Activated T-cell treated with anti-CD3 and anti-CD28 coated beads, Interleukin-2, amount 50 U/mL, for 72 hours (primary cell): Measurements from ENCODE around the gene JHY. TPM values are rescaled to one million over a fixed set of nuclear protein-coding genes. Genes with fewer than 3 reads are reported as not detected.
"Not testable (repeated sequence)": the region's sequence is repeated elsewhere in the genome, so short reads cannot be mapped to it uniquely, and the experiment has no call there.

ENCODE experiments used
- ATAC-seq, 2 donors: fragments of 150-1000 bp; cut with Tn5 transposase; replicated peaks in 1 of 2; 2 replicates each; pipeline ENCODE4 v1.10.0; 2021; ENCODE audit warnings: moderate library complexity in 2 of 2, mild to moderate bottlenecking in 1 of 2
- DNase-seq, 2 donors: peaks; one replicate each; pipeline ENCODE4 v3.0.0; 2021 to 2022; ENCODE audit warnings: mixed read lengths in 1 of 2
- H3K27ac Mint-ChIP-seq: one replicate; pipeline ENCODE4 v1.8.0; 2022; ENCODE audit warnings: mild to moderate bottlenecking, moderate library complexity, mixed read lengths
- H3K27me3 Mint-ChIP-seq: one replicate; pipeline ENCODE4 v1.8.0; 2022; ENCODE audit warnings: low read depth, mixed read lengths
- H3K36me3 Mint-ChIP-seq, 2 donors: one replicate each; pipeline ENCODE4 v1.8.0; 2022; ENCODE audit warnings: mixed read lengths in 2 of 2, mild to moderate bottlenecking in 1 of 2; ENCODE audit not compliant: insufficient read depth in 2 of 2
- H3K4me1 Mint-ChIP-seq: one replicate; pipeline ENCODE4 v1.8.0; 2022; ENCODE audit warnings: low read depth, mixed read lengths
- H3K4me3 Mint-ChIP-seq, 2 donors: one replicate each; pipeline ENCODE4 v1.8.0; 2022; ENCODE audit warnings: mild to moderate bottlenecking in 2 of 2, mixed read lengths in 2 of 2, moderate library complexity in 2 of 2
- H3K9me3 Mint-ChIP-seq, 2 donors: one replicate each; pipeline ENCODE4 v1.8.0; 2022; ENCODE audit warnings: mixed read lengths in 2 of 2
- total RNA-seq, 2 donors: library from RNA; stranded (reverse); gene quantifications; one replicate each; pipeline ENCODE4 v1.2.3, GENCODE V29; 2022

The JHY gene
- total RNA-seq, 2 donors from 2014 or later: 5.5 to 6.0 TPM

DNA sequence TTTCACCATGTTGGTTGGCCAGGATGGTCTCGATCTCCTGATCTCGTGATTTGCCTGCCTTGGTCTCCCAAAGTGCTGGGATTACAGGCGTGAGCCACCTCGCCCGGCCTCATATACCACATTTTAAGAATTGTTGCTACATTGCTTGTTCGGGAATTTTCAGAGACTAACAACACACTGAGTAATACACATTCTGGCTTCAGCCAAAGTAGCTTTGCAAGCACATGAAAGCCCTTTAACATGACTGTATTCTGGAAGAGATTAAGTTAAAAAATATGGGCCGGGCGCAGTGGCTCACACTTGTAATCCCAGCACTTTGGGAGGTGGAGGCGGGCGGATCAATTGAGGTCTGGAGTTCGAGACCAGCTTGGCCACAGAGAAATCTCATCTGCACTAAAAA, 29.3 kb upstream of the JHY start:
- Mint-ChIP-seq H3K27me3 (no peaks in the 10 kb centered on the region), H3K4me3 (no peak overlapping the region), H3K4me1 (peaks cover 78% of the 10 kb centered on the region), H3K36me3 (no peaks in the 10 kb centered on the region), H3K27ac (no peak overlapping the region), H3K9me3 (no peaks in the 10 kb centered on the region)
- ATAC-seq: no peak
- no peak for DNase-seq

DNA sequence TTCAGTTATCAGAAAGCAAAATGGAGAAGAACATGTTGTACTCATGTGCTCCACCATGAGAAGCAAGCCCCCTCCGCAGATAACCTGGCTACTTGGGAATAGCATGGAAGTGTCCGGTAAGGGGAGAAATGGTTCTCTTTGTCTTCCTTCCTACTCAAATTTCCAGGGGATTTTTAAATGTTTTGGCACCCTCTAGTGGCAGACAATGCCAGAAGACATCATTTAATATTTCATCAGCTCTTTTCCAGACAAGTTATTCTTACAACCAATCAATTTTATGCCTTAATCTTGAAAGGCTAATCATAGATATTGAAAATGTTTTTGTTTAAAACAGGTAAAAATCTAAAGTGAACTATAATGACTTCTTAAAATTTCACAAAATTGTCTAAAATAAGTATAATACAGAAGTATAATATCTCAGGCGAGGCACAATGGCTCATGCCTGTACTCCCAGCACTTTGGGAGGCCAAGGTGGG, 28.6 kb upstream of the JHY start:
- peak; percentile 37 to 51 for DNase-seq
- Mint-ChIP-seq H3K27me3 (no peaks in the 10 kb centered on the region), H3K36me3 (no peaks in the 10 kb centered on the region), H3K4me1 (peaks cover 71% of the 10 kb centered on the region), H3K9me3 (no peaks in the 10 kb centered on the region), H3K27ac (no peak overlapping the region), H3K4me3 (no peak overlapping the region)
- ATAC-seq: no peak

DNA sequence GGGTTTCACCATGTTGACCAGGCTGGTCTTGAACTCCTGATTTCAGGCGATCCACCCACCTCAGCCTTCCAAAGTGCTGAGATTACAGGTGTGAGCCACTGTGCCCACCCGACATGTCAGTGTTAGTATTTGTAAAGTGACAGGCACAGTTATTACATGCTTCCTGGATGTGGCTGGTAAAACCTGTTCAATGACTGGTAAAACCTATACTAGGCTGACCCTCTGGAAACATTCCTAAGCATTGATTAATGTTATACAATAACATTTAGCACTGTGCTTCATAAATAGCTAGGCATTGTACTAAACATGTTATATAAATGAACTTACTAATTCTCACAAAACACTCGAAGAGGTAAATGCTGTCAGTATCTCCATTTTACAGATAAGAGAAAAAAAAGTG, 20.9 kb upstream of the JHY start:
- ATAC-seq (no peak), DNase-seq (no peak)
- H3K36me3 Mint-ChIP-seq: peaks cover 0 to 2% of the 10 kb centered on the region in 2 donors
- H3K27me3 Mint-ChIP-seq: no peaks in the 10 kb centered on the region
- H3K4me3 Mint-ChIP-seq: no peak overlapping the region
- no peak overlapping the region for H3K27ac Mint-ChIP-seq
- no peaks in the 10 kb centered on the region for H3K9me3 Mint-ChIP-seq
- peaks cover 17% of the 10 kb centered on the region for H3K4me1 Mint-ChIP-seq

DNA sequence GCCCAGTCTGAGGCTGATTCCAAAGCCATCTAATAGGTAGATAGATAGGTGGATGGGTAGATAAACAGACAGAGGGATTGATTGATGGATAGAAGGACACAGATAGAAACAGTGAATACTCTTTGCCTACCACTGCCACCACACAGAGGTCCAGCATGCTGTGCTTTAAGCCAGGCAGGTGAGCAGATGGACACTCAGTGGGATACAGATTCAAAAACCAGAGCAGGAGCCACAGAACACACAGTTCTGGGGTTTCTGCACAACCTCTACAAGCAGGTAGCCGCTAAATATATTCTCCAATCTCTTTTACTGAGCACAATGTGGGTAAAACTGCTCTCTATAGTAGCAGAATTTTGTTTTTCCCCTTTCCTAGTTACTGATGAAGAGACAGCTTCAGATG, 20.5 kb upstream of the JHY start:
- DNase-seq: no peak
- Mint-ChIP-seq H3K4me1 (peaks cover 13% of the 10 kb centered on the region), H3K27me3 (no peaks in the 10 kb centered on the region), H3K36me3 (peaks cover 0 to 2% of the 10 kb centered on the region in 2 donors), H3K9me3 (no peaks in the 10 kb centered on the region), H3K27ac (no peak overlapping the region), H3K4me3 (no peak overlapping the region)
- no peak for ATAC-seq

DNA sequence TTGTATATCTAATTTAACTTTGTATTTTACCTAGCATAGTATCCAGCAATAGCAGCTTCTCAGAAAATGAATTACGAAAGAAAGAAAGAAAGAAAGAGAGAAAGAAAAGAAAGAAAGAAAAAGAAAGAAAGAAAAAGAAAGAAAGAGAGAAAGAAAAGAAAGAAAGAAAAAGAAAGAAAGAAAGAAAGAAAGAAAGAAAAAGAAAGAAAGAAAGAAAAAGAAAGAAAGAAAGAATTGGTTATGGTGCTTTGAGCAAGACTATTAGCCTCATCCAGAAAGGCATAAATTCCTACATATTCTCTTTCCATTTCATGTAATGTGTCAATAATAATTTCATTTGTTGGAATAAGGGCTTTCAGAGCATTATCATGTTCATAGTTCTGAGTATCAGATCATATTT, 19.4 kb upstream of the JHY start:
- H3K27ac Mint-ChIP-seq: peak overlapping the region; percentile 91
- H3K27me3 Mint-ChIP-seq, H3K36me3 Mint-ChIP-seq, H3K4me3 Mint-ChIP-seq, H3K4me1 Mint-ChIP-seq, DNase-seq, H3K9me3 Mint-ChIP-seq, ATAC-seq: not testable (repeated sequence)

DNA sequence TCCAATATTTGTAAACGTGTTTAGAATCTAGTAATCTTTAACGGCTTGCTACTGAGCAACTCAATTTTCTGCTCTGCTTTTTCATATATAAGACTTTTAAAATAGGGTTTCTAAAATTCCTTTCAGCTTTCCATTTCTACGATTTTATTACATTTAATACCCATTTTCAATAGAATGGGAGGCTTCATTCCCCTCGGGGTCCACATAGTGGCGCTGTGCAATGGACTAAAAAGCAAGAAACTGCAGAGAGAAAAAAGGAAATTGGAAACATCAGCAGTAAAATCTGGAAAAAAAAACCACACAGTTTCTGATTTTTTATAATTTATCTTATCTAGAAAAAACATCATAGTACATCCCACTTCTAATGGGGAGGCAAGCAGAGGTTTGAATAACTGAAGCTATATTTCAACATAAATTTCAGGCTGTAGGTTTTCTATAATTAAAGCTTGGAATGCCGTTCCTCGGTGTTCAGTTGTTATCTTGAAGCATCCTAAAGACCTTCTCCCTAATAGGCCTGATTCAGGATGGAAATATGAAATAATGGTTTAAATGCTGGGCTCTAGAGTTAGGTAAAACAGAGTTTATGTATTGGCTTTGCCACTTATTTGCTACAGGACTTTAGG, 18.7 kb upstream of the JHY start:
- Mint-ChIP-seq H3K4me3 (no peak overlapping the region), H3K36me3 (peaks cover 0 to 2% of the 10 kb centered on the region in 2 donors), H3K27me3 (no peaks in the 10 kb centered on the region), H3K27ac (no peak overlapping the region), H3K9me3 (no peaks in the 10 kb centered on the region), H3K4me1 (peaks cover 6% of the 10 kb centered on the region)
- no peak for ATAC-seq
- peak in 1 of 2 donors; percentile 42 for DNase-seq

DNA sequence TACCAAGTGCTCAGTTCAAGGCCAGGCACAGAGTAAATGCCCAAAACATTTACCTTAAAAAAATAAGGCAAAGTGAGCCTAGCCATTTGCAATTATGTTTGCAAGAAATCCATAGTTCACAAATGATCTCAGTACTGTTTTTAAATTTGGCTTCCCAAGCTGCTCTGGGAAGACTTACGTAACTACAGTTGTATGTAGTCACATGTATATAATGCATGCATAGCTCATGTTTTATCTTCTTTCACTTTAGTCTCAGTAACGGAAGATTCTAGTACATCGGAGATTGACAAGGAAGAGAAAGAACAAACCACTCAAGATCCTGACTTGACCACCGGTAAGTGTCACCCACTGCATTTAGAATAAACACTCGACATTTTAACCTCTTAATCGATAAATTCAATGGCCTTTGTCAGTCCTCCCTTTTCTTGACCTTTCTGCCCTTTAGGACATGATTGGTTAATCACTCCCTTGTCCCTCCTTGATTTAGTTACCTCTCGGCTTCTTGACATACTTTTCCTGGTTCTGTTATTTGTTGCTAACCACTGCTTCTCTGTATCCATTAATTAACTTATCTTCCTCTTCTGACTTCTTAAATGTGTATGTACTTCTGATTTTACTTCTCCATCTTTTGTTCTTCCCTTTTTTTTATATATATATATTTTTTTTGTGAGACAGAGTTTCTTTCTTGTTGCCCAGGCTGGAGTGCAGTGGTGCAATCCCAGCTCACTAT, 18.0 kb upstream of the JHY start:
- H3K36me3 Mint-ChIP-seq: peaks cover 0 to 2% of the 10 kb centered on the region in 2 donors

DNA sequence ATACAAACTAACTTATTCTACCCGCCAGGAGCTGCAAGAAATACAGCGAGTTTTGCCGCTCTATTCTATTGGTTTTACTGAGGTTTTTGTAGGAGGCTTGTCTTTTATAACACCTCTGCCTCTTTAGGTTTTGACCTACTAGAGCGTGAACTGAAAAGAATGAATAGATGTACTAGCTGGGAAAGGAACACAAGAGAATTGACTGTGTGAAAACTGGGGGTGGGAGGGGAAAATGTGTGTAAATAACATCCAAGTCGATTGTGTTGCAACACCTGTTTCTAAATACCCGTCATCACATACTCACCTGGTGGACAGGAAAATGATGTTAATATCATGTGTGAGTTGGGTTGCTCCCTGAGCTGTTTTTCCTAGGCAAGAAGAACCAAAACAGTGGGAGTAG, 12.9 kb upstream of the JHY start:
- DNase-seq: no peak
- ATAC-seq: no peak
- Mint-ChIP-seq H3K9me3 (no peaks in the 10 kb centered on the region), H3K4me1 (no peaks in the 10 kb centered on the region), H3K4me3 (no peak overlapping the region), H3K27me3 (no peaks in the 10 kb centered on the region), H3K27ac (no peak overlapping the region), H3K36me3 (peaks cover 0 to 2% of the 10 kb centered on the region in 2 donors)

More for the DNA sequence above, 18.0 kb upstream of the JHY start:
- ATAC-seq (no peak), DNase-seq (no peak)
- Mint-ChIP-seq H3K4me3 (no peak overlapping the region), H3K4me1 (peaks cover 5% of the 10 kb centered on the region), H3K27me3 (no peaks in the 10 kb centered on the region), H3K9me3 (no peaks in the 10 kb centered on the region), H3K27ac (no peak overlapping the region)

DNA sequence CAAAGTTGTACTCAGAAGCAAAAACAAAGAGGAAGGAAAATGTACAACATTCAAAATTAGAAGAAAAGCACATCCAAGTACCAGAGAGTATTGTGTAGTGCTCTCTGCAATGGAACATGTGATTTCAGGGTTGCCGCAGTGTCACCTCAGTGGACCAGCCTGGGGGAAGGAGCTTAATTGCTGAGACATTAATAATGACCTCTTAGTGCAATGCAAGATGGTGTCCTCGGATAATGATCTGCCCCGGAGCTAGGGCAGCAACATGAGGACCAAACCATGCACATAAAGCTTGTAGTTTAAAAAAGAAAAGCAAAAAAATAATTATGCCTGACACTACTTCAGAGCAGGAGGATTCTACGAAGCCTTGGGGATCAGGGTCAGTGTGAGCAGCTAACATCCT, 11.3 kb upstream of the JHY start:
- DNase-seq (no peak), ATAC-seq (no peak)
- H3K27me3 Mint-ChIP-seq: no peaks in the 10 kb centered on the region
- H3K36me3 Mint-ChIP-seq: no peaks in the 10 kb centered on the region
- H3K4me1 Mint-ChIP-seq: no peaks in the 10 kb centered on the region
- H3K9me3 Mint-ChIP-seq: no peaks in the 10 kb centered on the region
- H3K4me3 Mint-ChIP-seq: no peak overlapping the region
- H3K27ac Mint-ChIP-seq: no peak overlapping the region

DNA sequence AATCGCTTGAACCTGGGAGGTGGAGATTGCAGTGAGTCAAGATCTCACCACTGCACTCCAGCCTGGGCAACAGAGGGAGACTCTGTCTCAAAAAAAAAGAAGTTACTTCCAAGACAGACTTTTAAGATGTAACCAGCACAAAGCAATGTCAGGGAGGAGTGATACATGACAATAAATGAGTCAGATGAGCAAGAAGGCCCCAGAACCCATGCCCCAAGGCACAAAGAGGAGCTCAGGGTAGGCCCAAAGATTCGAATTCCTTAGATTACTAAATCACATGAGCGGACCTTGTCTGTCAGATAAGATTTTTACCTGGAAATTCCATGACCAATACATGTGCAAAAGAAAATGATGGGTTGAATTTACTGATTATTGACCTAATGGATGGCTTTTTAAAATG, 10.5 kb upstream of the JHY start:
- Mint-ChIP-seq H3K9me3 (no peaks in the 10 kb centered on the region), H3K36me3 (no peaks in the 10 kb centered on the region), H3K27ac (no peak overlapping the region), H3K4me3 (no peak overlapping the region), H3K27me3 (no peaks in the 10 kb centered on the region), H3K4me1 (no peaks in the 10 kb centered on the region)
- ATAC-seq (no peak), DNase-seq (no peak)

DNA sequence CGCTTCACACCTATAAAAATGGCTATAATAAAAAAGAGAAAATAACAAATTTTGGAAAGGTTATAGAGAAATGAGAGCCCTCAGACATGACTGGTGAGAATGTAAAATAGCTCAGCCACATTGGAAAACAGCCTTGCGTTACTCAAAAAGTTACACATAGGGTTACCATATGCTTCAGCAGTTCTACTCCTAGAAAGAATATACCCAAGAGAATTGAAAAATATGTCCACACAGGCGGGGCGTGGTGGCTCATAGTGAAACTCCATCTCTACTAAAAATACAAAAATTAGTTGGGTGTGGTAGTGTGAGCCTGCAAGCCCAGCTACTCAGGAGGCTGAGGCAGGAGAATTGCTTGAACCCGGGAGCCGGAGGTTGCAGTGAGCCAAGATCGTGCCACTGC, 7.6 kb upstream of the JHY start:
- ATAC-seq (peak in 1 of 2 donors; percentile 26), DNase-seq (no peak)
- peaks cover 2% of the 10 kb centered on the region for H3K27me3 Mint-ChIP-seq
- H3K36me3 Mint-ChIP-seq: no peaks in the 10 kb centered on the region
- H3K4me3 Mint-ChIP-seq: no peak overlapping the region
- H3K27ac Mint-ChIP-seq: no peak overlapping the region
- H3K4me1 Mint-ChIP-seq: peaks cover 10% of the 10 kb centered on the region
- H3K9me3 Mint-ChIP-seq: no peaks in the 10 kb centered on the region

DNA sequence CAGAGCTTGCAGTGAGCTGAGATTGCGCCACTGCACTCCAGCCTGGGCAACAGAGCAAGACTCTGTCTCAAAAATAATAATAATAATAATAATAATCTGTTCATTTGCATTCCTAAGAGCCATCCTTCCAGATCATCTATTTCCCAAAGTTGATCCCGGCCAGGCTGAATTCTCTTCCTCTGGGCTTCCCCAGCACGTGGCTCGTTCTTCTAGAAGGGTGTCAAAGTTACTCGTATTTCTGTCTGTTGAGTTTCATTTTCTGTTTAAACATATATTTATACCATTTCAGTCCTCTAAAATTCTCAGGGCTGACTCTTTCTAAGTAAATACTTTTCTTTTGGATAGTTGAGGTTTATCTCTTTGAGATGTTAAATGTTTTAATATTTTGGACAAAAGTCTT, 4.8 kb upstream of the JHY start:
- H3K27ac Mint-ChIP-seq: peak overlapping the region; percentile 17
- peaks cover 10% of the 10 kb centered on the region for H3K27me3 Mint-ChIP-seq
- H3K36me3 Mint-ChIP-seq: no peaks in the 10 kb centered on the region
- no peaks in the 10 kb centered on the region for H3K9me3 Mint-ChIP-seq
- ATAC-seq (no peak), DNase-seq (no peak)
- H3K4me1 Mint-ChIP-seq: peaks cover 27% of the 10 kb centered on the region
- H3K4me3 Mint-ChIP-seq: peak overlapping the region in 1 of 2 donors; percentile 65

DNA sequence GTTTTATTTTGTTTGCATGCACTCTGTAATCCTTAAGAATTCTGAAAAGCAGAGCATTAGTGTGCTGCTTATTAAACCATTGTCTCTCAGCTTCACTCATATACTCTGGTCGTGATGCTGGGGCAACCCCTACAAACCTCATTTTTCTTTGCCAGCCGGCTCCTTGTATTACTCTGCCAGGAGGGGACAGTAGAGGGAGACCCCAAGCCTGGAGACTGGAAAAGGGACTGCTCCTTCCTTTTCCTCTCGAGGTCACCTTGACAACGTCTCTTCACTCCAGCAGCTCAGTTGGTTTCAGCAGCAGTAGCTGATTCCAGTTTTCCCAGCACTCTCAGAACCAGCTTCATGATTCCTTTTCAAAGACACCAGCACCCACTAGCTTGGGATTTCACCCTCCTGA, 2.8 kb upstream of the JHY start:
- Mint-ChIP-seq H3K4me1 (peaks cover 34% of the 10 kb centered on the region), H3K27ac (no peak overlapping the region), H3K27me3 (peaks cover 10% of the 10 kb centered on the region), H3K4me3 (no peak overlapping the region), H3K9me3 (no peaks in the 10 kb centered on the region), H3K36me3 (no peaks in the 10 kb centered on the region)
- DNase-seq (no peak), ATAC-seq (no peak)
